Glomerular endothelial cell (primary cell): Measurements from ENCODE around the gene PSMD13. TPM values are rescaled to one million over a fixed set of nuclear protein-coding genes. Genes with fewer than 3 reads are reported as not detected.

Source experiments
- DNase-seq: peaks from one replicate; pipeline ENCODE4 v3.0.0-alpha.2; 2011; ENCODE audit warnings: low read depth, low spot score; ENCODE audit errors: extremely low read depth
- total RNA-seq: library from RNA; depleted of rRNA; stranded (reverse); fragments of >200 nt; gene quantifications from 2 replicates; pipeline ENCODE4 v1.2.3, GENCODE V29; 2015

PSMD13 gene
- total RNA-seq, 1 donor from 2014 or later: 176 TPM

- DNase-seq: no peak
These were observed 59.6 kb downstream of the PSMD13 start for GRCh38 chr11:296171-297050.

- no peak for DNase-seq
These were observed 60.3 kb downstream of the PSMD13 start for GRCh38 chr11:297051-297585.

DNA sequence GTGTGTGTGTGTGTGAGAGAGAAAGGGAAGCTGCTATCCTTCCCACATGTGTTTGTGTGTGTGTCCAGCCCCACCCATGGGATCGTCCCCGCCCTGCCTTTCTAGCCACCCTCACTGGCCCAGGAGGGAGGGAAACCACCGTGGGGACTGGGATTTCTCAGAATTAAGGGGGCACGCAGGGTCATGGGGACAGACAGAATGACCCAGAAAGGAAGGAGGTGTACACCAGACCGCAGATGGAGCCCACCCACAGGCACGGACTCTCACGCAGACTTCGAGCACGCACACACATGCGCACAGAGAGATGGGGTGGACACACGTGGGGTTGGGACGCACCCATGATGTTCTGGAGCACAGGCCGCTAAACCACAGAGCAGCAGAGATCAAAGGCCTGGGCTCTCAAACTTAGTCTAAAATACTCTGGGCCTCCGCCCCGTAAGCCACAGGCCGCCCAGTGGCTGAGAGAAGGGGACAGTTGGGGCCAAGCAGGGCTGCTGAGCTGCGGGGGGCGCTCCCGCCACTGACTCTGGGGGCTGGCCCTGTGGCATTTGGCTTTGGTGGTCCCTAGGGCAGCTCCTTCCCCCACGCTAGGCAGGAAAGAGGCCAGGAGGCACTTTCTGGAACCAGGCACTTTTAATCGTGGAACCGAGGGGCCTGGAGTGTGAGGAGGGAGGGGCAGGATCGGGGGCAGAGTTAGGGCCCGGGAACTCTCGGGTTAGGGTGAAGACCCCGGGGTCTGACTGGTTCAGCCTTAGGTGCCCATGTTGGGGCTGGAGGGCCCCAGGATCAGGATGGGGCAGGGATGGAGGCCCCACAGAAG, 61.0 kb downstream of the PSMD13 start:
- DNase-seq: no peak

DNA sequence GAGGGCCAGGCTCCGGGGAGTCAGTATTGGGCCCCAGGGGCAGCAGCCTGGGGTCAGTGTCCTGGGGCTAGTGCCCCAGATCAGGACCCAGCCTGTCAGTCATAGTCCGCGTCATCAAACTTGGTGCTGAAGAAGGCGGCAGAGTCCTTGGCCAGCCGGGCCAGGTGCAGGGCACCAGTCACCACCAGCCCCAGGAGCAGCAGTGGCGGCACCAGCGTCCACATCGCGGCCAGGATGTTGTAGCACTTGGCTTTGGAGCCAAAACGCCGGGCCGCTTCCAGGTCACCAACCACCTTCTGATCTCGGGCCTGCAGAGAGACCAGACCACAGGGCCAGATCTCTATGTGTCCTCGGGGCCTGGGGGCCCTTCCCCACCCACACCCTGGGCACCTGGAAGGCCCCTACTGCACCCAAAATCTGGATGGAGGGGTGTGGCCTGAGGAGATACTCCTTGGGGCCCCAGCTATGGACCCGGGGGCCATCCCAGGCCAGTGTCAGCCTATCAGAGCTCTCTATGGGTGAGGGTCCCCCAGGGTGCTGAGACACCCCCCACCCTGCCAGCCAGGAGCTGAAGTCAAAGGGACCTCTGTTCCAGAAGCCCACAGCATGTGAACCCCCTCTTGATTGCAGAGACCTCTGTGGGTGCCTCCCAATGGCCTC, 61.8 kb downstream of the PSMD13 start:
- no peak for DNase-seq

DNA sequence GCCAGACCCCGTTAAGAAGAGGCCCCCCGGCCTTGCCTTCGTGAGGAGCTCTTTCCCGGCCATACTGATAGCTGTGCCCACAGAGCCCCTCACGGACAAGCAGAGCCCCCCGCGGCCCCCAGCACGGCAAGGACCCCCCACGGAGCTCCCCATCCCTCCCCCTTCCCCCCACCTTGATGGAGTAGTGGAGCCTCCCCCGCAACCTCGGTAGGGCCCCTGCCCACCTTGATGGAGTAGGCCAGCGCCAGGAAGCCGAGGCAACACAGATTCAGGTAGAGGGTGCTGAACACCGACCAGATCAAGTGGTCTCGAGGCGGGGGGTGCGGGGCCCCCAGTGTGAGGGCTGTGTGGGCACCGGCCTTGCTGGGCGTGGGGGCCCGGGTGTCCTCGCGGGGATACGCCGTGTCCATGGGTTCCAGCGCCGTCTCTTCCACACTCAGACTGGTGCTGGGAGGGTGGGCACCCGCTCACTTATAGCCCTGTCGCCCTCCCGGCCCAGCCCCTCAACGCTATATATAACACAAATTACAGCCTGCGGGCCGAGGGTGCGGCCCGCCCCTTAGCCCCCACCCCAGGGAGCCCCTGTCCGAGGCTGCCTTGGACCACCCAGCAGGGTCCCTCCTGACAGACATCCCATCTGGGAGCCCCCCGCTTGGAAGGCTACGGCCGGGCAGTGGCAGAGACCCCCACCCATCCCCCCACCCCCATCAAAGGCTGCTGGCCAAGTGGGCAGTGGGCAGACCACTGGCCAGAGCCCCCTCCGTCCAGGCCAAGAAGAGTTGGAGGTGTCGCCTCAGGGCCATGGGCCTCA, 62.5 kb downstream of the PSMD13 start, which contains the start of gene IFITM5:
TSS of gene IFITM5 (minus strand) at position 446 of the 811 bp plus-strand sequence. CDS start at position 410, 36 bp downstream.
- DNase-seq: no peak

DNA sequence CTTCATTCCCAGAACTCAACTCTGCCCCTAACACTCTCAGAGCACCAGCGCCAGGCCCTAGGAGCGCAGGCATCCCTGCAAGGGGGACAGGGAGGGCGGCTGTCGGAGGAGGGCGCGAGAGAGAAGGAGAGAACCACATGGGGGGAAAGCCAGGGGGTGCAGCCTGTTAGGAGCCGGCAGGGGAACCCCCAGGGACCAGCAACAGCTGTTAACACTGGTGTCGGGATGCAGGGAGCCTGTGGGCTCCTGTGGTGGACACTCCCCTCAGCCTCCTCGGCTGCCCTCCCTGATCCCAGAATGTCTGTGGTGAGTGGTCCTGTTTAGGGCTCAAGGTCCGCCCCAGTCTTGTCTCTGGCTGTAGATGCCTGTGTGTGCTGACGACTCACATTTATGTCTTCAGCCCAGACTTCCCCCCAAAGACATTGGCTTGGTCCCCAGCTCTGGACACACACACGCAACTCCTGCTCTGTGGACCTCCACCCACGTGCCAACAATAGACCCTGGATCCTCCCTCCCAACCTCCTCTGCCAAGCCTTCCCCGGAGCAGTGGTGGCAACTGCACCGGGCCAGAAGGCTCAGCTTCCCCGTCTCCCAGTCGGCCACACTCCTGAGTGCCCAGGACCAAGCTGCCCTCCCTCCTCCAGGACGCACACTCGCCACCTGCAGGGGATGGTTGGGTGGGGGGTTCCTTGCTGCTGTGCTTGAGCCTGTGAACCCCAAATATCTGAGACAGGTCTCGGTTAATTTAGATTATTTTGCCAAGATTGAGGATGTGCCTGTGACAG, 63.4 kb downstream of the PSMD13 start:
- no peak for DNase-seq

Other genes with a start within 250 kb of the PSMD13 start
- not detected in 2 replicates for gene SCGB1C1, start 43.9 kb upstream of the PSMD13 start, total RNA-seq
- gene BET1L, start 29.6 kb upstream of the PSMD13 start, total RNA-seq: 24.3 and 29.1 TPM in 2 replicates
- gene RIC8A, start 29.3 kb upstream of the PSMD13 start, total RNA-seq: 113 and 118 TPM in 2 replicates
- gene SIRT3, start 634 bp upstream of the PSMD13 start, total RNA-seq: 10.4 and 15.3 TPM in 2 replicates
- not detected in 2 replicates for gene NLRP6, start 41.4 kb downstream of the PSMD13 start, total RNA-seq
- gene PGGHG, start 52.1 kb downstream of the PSMD13 start, total RNA-seq: 19.7 and 40.7 TPM in 2 replicates
- not detected in 2 replicates for gene IFITM5, start 62.5 kb downstream of the PSMD13 start, total RNA-seq
- 161 and 344 TPM in 2 replicates for gene IFITM2, start 70.8 kb downstream of the PSMD13 start, total RNA-seq
- 9.8 and 86.5 TPM in 2 replicates for gene IFITM1, start 77.1 kb downstream of the PSMD13 start, total RNA-seq
- gene IFITM3, start 83.9 kb downstream of the PSMD13 start, total RNA-seq: 253 and 440 TPM in 2 replicates
- gene B4GALNT4, start 132.5 kb downstream of the PSMD13 start, total RNA-seq: 4.7 and 5.3 TPM in 2 replicates
- 0.41 and 1.9 TPM in 2 replicates for gene PKP3, start 157.2 kb downstream of the PSMD13 start, total RNA-seq
- gene SIGIRR, start 178.0 kb downstream of the PSMD13 start, total RNA-seq: 71.5 and 84.7 TPM in 2 replicates
- gene ANO9, start 205.0 kb downstream of the PSMD13 start, total RNA-seq: 1.2 and 2.0 TPM in 2 replicates
- 59.9 and 68.8 TPM in 2 replicates for gene PTDSS2, start 213.3 kb downstream of the PSMD13 start, total RNA-seq